Effector memory CD4-positive, alpha-beta T cell (primary cell): Measurements from ENCODE around the gene ZNF668.

Experiments used
- DNase-seq, 3 donors: peaks; one replicate each; pipeline ENCODE4 v3.0.0-alpha.2; 2020
- H3K27ac ChIP-seq: 2 replicates; pipeline ENCODE4 v1.7.0; 2013; ENCODE audit warnings: mild to moderate bottlenecking, low read length, moderate library complexity; ENCODE audit not compliant: insufficient read depth, poor library complexity, severe bottlenecking
- H3K27me3 ChIP-seq: replicated peaks from 2 replicates; pipeline ENCODE4 v1.7.0; 2013; ENCODE audit warnings: mild to moderate bottlenecking, low read length; ENCODE audit not compliant: insufficient read depth, control insufficient read depth, poor library complexity, severe bottlenecking
- H3K36me3 ChIP-seq: 2 replicates; pipeline ENCODE4 v1.7.0; 2013; ENCODE audit warnings: mild to moderate bottlenecking, low read length, moderate library complexity; ENCODE audit not compliant: control insufficient read depth, insufficient read depth
- H3K4me1 ChIP-seq: 2 replicates; pipeline ENCODE4 v1.7.0; 2013; ENCODE audit warnings: low read length, mild to moderate bottlenecking; ENCODE audit not compliant: control insufficient read depth, insufficient read depth, poor library complexity, severe bottlenecking
- H3K4me3 ChIP-seq: 2 replicates; pipeline ENCODE4 v1.7.0; 2013; ENCODE audit warnings: low read length, low read depth, mild to moderate bottlenecking; ENCODE audit not compliant: insufficient read depth, poor library complexity, severe bottlenecking
- H3K9me3 ChIP-seq: 2 replicates; pipeline ENCODE4 v1.7.0; 2013; ENCODE audit warnings: mild to moderate bottlenecking, low read length, moderate library complexity; ENCODE audit not compliant: control insufficient read depth

The ZNF668 gene

DNA sequence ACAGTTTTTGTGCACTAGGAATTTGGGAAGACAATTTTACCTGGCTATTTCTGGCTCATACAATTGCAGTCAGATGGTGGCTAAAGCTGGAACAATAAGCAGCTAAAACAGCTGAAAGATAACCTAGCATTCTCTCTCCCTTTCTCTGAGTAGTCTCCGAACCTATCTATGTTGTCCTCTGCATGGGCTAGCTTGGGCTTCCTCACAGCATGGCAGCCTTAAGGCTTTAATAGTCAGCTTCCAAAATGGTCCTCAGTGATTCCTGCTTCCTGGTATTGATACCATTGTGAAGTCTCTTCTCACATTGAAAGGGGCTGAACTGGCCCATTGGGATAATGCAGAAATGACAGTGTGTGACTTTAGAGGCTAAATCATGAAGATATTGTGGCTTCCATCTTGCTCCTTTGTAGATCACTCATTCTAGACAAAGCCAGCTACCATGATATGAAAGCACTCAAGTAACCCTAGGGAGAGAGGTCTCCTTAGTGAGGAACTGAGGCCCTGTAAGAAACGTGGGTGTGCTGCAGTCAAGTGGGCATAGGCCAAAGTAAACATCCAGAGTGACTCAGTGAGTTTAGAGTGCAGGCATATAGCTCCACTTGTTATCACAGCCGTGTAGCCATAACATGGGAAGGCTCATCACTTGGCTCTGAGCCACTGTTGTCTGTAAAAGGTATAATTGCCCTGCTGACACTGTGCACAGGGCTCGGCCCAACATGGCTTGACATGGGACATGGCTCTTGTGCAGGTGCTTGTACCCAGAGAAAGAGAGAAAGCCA is 26.0 kb upstream of the ZNF668 start:
- H3K4me3 ChIP-seq, result no peak overlapping the region
- H3K9me3 ChIP-seq, result no peaks in the 10 kb centered on the region
- no peaks in the 10 kb centered on the region for H3K36me3 ChIP-seq
- no peaks in the 10 kb centered on the region for H3K27me3 ChIP-seq
- no peak for DNase-seq
- H3K27ac ChIP-seq, result no peak overlapping the region
- no peaks in the 10 kb centered on the region for H3K4me1 ChIP-seq

GRCh38 chr16:31094424-31095120 is 20.5 kb upstream of the ZNF668 start, which contains the start of gene VKORC1:
VKORC1 (minus strand) TSS chr16:31094797; CDS start chr16:31094729, 68 bp downstream.
- Histone ChIP-seq H3K27ac (peak within 1 kb of the TSS; percentile 77), H3K4me1 (peaks cover 8% of the 10 kb centered on the region), H3K36me3 (peaks cover 16% of the 10 kb centered on the region), H3K4me3 (peak within 1 kb of the TSS; percentile 87), H3K27me3 (no peaks in the 10 kb centered on the region), H3K9me3 (no peaks in the 10 kb centered on the region)
- DNase-seq, result peak; percentile 78 to 83 (median 80)

GRCh38 chr16:31094088-31094423 is 20.0 kb upstream of the ZNF668 start:
- no peak for DNase-seq
- H3K27me3 ChIP-seq, result no peaks in the 10 kb centered on the region
- H3K9me3 ChIP-seq, result no peaks in the 10 kb centered on the region
- peak overlapping the region; percentile 87 for H3K4me3 ChIP-seq
- H3K27ac ChIP-seq, result peak overlapping the region; percentile 77
- peaks cover 8% of the 10 kb centered on the region for H3K4me1 ChIP-seq
- peaks cover 16% of the 10 kb centered on the region for H3K36me3 ChIP-seq

DNA sequence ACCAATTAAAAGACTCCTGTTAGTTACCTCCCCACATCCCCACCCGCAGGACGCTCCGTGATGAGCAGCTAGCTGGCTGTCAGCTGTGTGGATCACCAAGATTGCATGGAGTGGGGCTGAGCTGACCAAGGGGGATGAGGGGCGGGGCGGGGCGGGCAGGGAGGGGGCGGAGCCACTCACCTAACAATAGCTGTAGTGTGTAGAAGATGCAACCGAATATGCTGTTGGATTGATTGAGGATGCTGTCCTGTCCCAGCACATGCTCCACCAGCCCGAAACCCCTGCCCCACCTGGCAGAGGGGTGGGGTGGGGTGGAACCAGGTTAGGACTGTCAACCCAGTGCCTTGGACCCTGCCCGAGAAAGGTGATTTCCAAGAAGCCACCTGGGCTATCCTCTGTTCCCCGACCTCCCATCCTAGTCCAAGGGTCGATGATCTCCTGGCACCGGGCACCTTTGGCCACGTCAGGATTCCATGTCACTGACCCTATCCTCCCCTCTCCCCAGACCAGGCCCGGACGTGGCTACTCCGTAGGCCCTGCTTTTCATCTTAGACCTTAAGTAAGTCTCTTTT is 19.2 kb upstream of the ZNF668 start:
- DNase-seq, result no peak
- Histone ChIP-seq H3K4me1 (peaks cover 8% of the 10 kb centered on the region), H3K27me3 (no peaks in the 10 kb centered on the region), H3K27ac (no peak overlapping the region), H3K36me3 (peaks cover 16% of the 10 kb centered on the region), H3K9me3 (no peaks in the 10 kb centered on the region), H3K4me3 (no peak overlapping the region)

DNA sequence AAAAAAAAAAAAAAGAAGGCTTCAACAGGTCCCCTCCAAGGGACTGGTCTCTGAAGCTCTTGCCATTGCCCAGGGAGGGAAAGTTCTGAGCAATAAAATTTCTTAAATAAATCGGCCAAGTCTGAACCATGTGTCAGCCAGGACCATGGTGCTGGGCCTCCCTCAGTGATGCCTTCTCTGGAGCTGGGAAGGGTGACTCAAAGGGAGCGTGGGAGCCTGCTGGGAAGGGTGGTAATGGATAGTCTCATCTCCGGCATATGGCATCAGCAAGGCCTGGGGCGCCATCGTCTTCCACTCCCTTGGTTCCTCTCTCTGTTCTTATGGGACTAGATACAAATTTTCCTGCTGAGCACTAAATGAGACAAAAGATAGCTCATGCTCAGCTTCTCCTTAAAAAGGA is 18.3 kb upstream of the ZNF668 start:
- H3K36me3 ChIP-seq, result peaks cover 16% of the 10 kb centered on the region
- peaks cover 8% of the 10 kb centered on the region for H3K4me1 ChIP-seq
- H3K27ac ChIP-seq, result no peak overlapping the region
- H3K27me3 ChIP-seq, result no peaks in the 10 kb centered on the region
- no peak for DNase-seq
- no peaks in the 10 kb centered on the region for H3K9me3 ChIP-seq
- no peak overlapping the region for H3K4me3 ChIP-seq

- no peaks in the 10 kb centered on the region for H3K9me3 ChIP-seq
- DNase-seq, result no peak
- H3K36me3 ChIP-seq, result peaks cover 19% of the 10 kb centered on the region
These were observed 16.5 kb upstream of the ZNF668 start for GRCh38 chr16:31090540-31090939.

DNA sequence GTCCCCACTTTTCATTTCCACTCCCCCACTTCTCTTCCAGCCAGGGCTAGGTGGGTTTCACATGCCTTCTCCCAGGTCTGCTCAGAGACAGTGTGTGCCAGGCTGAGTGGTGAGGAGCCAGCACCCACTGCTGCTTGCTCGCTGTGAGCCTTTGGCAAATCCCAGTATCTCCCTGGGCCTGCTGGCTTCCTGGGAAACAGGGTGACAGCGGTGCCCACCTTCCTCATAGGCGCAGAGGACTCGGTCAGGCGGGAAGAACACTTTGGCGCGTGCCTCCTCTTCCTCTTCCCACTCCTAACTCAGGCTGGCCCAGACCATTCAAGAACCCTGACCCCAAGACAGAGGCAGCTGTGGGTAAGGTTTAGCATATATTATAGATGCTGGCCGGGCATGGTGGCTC is 15.2 kb upstream of the ZNF668 start:
- H3K36me3 ChIP-seq, result peaks cover 22% of the 10 kb centered on the region
- no peaks in the 10 kb centered on the region for H3K9me3 ChIP-seq
- peaks cover 8% of the 10 kb centered on the region for H3K4me1 ChIP-seq
- no peak overlapping the region for H3K27ac ChIP-seq
- H3K27me3 ChIP-seq, result no peaks in the 10 kb centered on the region
- DNase-seq, result no peak
- H3K4me3 ChIP-seq, result no peak overlapping the region

More at GRCh38 chr16:31090540-31090939, 16.5 kb upstream of the ZNF668 start:
- H3K4me1 ChIP-seq, result peaks cover 8% of the 10 kb centered on the region
- no peak overlapping the region for H3K27ac ChIP-seq
- H3K27me3 ChIP-seq, result no peaks in the 10 kb centered on the region
- H3K4me3 ChIP-seq, result no peak overlapping the region

DNA sequence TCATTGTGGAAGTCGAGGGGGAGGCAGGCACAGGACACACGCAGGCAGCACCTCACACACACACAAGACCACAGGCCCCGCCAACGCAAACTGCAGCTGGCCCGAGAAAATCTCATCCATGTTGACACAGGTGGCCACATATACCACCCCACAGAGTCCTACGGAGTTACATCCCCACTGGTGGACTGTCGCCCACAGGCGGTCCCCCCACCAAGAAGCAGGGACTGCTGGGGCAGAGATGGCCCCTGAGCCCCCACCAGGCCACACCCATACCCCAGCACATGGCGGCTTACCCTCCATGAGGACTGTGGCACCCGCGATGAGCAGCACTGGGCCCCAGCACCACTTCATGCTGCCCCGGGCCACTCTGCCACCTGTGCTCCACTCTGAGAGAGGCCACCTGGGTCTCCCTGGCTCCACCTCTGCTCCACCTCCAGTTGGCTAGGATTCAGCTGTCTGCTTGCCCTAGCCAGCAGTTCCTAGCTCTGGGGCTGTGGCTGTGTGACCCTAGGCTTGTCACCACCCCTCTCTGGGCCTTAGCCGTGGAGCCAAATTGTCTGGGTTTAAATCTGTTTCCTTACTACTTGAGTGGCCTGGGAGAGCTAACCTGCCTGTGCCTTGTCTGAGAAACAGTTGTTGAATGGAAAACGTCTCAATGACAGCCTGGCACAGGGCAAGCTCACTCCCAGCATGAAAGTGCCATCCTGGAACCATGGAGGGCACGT is 14.6 kb upstream of the ZNF668 start, which contains the start of gene PRSS53:
Gene PRSS53 (minus strand): TSS at position 485 of the 725 bp plus-strand sequence. CDS start 134 bp downstream, at position 351.
- no peak for DNase-seq
- H3K9me3 ChIP-seq, result no peaks in the 10 kb centered on the region
- no peak within 1 kb of the TSS for H3K27ac ChIP-seq
- peaks cover 26% of the 10 kb centered on the region for H3K36me3 ChIP-seq
- peaks cover 4% of the 10 kb centered on the region for H3K4me1 ChIP-seq
- H3K27me3 ChIP-seq, result no peaks in the 10 kb centered on the region
- H3K4me3 ChIP-seq, result no peak within 1 kb of the TSS

GRCh38 chr16:31087971-31088370 is 13.9 kb upstream of the ZNF668 start:
- Histone ChIP-seq H3K36me3 (peaks cover 26% of the 10 kb centered on the region), H3K4me1 (no peaks in the 10 kb centered on the region), H3K27me3 (no peaks in the 10 kb centered on the region), H3K9me3 (no peaks in the 10 kb centered on the region), H3K4me3 (no peak overlapping the region), H3K27ac (no peak overlapping the region)
- DNase-seq, result no peak
